HT-29 (cell line): Measurements from ENCODE around the gene ATRNL1. TPM values are rescaled to one million over a fixed set of nuclear protein-coding genes. Genes with fewer than 3 reads are reported as not detected.

ENCODE experiments used
- DNase-seq: peaks from one replicate; pipeline ENCODE4 v3.0.0-alpha.2; 2015; ENCODE audit warnings: low spot score
- total RNA-seq: library from RNA; depleted of rRNA; stranded (reverse); fragments of >200 nt; shearing (Covaris generic); gene quantifications from 2 replicates; pipeline ENCODE4 v1.2.3, GENCODE V29; 2014

The ATRNL1 gene
- total RNA-seq, 1 experiment from 2014 or later, result not detected

- DNase-seq, result no peak
Observed at GRCh38 chr10:115845921-115846320, 752.8 kb downstream of the ATRNL1 start.

- no peak for DNase-seq
Observed at GRCh38 chr10:115846528-115846927, 753.4 kb downstream of the ATRNL1 start.

- DNase-seq, result no peak
Observed at GRCh38 chr10:115849197-115849596, 756.0 kb downstream of the ATRNL1 start.

GRCh38 chr10:115850666-115851065, 757.5 kb downstream of the ATRNL1 start:
- no peak for DNase-seq

GRCh38 chr10:115851695-115852094, 758.5 kb downstream of the ATRNL1 start:
- no peak for DNase-seq

- no peak for DNase-seq
Observed at GRCh38 chr10:115854740-115855435, 761.7 kb downstream of the ATRNL1 start.

- no peak for DNase-seq
Observed at GRCh38 chr10:115856580-115856979, 763.4 kb downstream of the ATRNL1 start.

- no peak for DNase-seq
Observed at GRCh38 chr10:115857856-115858255, 764.7 kb downstream of the ATRNL1 start.

- DNase-seq, result no peak
Observed at GRCh38 chr10:115860182-115861107, 767.3 kb downstream of the ATRNL1 start.

- no peak for DNase-seq
Observed at GRCh38 chr10:115861455-115861854, 768.3 kb downstream of the ATRNL1 start.

- DNase-seq, result no peak
Observed at GRCh38 chr10:115861864-115862263, 768.7 kb downstream of the ATRNL1 start.

- no peak for DNase-seq
Observed at GRCh38 chr10:115866174-115866573, 773.0 kb downstream of the ATRNL1 start.

- DNase-seq, result no peak
Observed at GRCh38 chr10:115866691-115867090, 773.5 kb downstream of the ATRNL1 start.

- DNase-seq, result no peak
Observed at GRCh38 chr10:115867305-115867704, 774.1 kb downstream of the ATRNL1 start.

GRCh38 chr10:115871855-115872254, 778.7 kb downstream of the ATRNL1 start:
- DNase-seq, result no peak

GRCh38 chr10:115875172-115875571, 782.0 kb downstream of the ATRNL1 start:
- no peak for DNase-seq

- no peak for DNase-seq
Observed at GRCh38 chr10:115879372-115880089, 786.4 kb downstream of the ATRNL1 start.

GRCh38 chr10:115882021-115882420, 788.9 kb downstream of the ATRNL1 start:
- DNase-seq, result no peak

- no peak for DNase-seq
Observed at GRCh38 chr10:115883372-115883771, 790.2 kb downstream of the ATRNL1 start.

GRCh38 chr10:115884331-115884730, 791.2 kb downstream of the ATRNL1 start:
- DNase-seq, result no peak

GRCh38 chr10:115895166-115895565, 802.0 kb downstream of the ATRNL1 start:
- DNase-seq, result no peak

GRCh38 chr10:115898242-115898641, 805.1 kb downstream of the ATRNL1 start:
- DNase-seq, result no peak
